ENCODE measurements around the gene PLEKHA7.

Gene PLEKHA7

GRCh38 chr11:16924826-16925560 is 89.2 kb downstream of the PLEKHA7 start:
- Histone ChIP-seq H3K27ac (replicated peaks) (no peak overlapping the region), H3K4me3 (replicated peaks; ENCODE audit: insufficient read depth, low read length) (no peak overlapping the region), H3K27me3 (ENCODE audit: insufficient read depth, poor library complexity, severe bottlenecking) (peaks cover 49% of the 10 kb centered on the region)
- TF ChIP-seq CTCF (IDR thresholded peaks at IDR 0.05; ENCODE audit: insufficient read depth, low read length), result no peak
- no peak for TF ChIP-seq GABPA (IDR thresholded peaks at IDR 0.05; ENCODE audit: low read depth)
- TF ChIP-seq, protein P1, sequence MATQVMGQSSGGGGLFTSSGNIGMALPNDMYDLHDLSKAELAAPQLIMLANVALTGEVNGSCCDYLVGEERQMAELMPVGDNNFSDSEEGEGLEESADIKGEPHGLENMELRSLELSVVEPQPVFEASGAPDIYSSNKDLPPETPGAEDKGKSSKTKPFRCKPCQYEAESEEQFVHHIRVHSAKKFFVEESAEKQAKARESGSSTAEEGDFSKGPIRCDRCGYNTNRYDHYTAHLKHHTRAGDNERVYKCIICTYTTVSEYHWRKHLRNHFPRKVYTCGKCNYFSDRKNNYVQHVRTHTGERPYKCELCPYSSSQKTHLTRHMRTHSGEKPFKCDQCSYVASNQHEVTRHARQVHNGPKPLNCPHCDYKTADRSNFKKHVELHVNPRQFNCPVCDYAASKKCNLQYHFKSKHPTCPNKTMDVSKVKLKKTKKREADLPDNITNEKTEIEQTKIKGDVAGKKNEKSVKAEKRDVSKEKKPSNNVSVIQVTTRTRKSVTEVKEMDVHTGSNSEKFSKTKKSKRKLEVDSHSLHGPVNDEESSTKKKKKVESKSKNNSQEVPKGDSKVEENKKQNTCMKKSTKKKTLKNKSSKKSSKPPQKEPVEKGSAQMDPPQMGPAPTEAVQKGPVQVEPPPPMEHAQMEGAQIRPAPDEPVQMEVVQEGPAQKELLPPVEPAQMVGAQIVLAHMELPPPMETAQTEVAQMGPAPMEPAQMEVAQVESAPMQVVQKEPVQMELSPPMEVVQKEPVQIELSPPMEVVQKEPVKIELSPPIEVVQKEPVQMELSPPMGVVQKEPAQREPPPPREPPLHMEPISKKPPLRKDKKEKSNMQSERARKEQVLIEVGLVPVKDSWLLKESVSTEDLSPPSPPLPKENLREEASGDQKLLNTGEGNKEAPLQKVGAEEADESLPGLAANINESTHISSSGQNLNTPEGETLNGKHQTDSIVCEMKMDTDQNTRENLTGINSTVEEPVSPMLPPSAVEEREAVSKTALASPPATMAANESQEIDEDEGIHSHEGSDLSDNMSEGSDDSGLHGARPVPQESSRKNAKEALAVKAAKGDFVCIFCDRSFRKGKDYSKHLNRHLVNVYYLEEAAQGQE (IDR thresholded peaks at IDR 0.05; ENCODE audit: insufficient replicate concordance, low read depth), result no peak
- TF ChIP-seq POLR2AphosphoS5 (IDR thresholded peaks at IDR 0.05; ENCODE audit: low read depth), result no peak
- no peak for TF ChIP-seq SPI1 (IDR thresholded peaks at IDR 0.05; ENCODE audit: borderline replicate concordance, low read depth)
- no peak for DNase-seq (ENCODE audit: low read depth in 1 of 2, low spot score in 1 of 2)

- no peak for DNase-seq (ENCODE audit: low read depth in 1 of 2, low spot score in 1 of 2)
- Histone ChIP-seq H3K27ac (replicated peaks) (no peak overlapping the region), H3K4me3 (replicated peaks; ENCODE audit: insufficient read depth, low read length) (no peak overlapping the region), H3K27me3 (ENCODE audit: insufficient read depth, poor library complexity, severe bottlenecking) (peaks cover 50% of the 10 kb centered on the region)
- TF ChIP-seq GABPA (IDR thresholded peaks at IDR 0.05; ENCODE audit: low read depth), result no peak
- TF ChIP-seq, protein P1 (IDR thresholded peaks at IDR 0.05; ENCODE audit: insufficient replicate concordance, low read depth), result no peak
Observed at GRCh38 chr11:16924462-16924825, 89.8 kb downstream of the PLEKHA7 start.

DNA sequence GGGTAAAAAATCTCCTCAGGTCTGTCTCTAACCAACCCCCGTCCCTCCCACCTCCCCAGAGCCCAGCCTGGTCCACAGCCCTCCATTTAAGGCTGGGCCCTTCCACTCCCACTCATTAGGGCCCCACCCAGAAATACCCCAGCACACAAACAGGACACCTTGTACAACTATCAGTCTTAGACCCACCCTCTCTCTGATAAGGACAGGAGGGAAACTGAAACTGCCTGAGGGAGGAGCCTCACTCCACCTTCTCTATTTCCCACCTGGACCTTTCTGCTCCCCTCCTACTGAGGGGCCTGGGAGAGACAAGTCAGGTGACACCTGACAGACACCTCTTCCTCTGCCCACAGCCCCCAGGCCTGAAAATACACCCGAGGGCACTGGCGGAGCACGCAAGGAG is 90.2 kb downstream of the PLEKHA7 start:
- Histone ChIP-seq H3K4me3 (replicated peaks; ENCODE audit: insufficient read depth, low read length) (no peak overlapping the region), H3K27me3 (ENCODE audit: insufficient read depth, poor library complexity, severe bottlenecking) (peaks cover 50% of the 10 kb centered on the region), H3K27ac (replicated peaks) (no peak overlapping the region)
- TF ChIP-seq, protein P1 (IDR thresholded peaks at IDR 0.05; ENCODE audit: insufficient replicate concordance, low read depth), result no peak
- TF ChIP-seq SPI1 (IDR thresholded peaks at IDR 0.05; ENCODE audit: borderline replicate concordance, low read depth) (no peak), POLR2AphosphoS5 (IDR thresholded peaks at IDR 0.05; ENCODE audit: low read depth) (no peak), GABPA (IDR thresholded peaks at IDR 0.05; ENCODE audit: low read depth) (no peak), CTCF (IDR thresholded peaks at IDR 0.05; ENCODE audit: insufficient read depth, low read length) (no peak)
- DNase-seq (ENCODE audit: low read depth in 1 of 2, low spot score in 1 of 2), result no peak
